Left lung (tissue), 10 donors: ENCODE measurements around the gene B3GAT2. TPM values are rescaled to one million over a fixed set of nuclear protein-coding genes. Genes with fewer than 3 reads are reported as not detected.

Experiments used
- ATAC-seq: fragments of 200-7000 bp; cut with Tn5 transposase; one replicate; pipeline ENCODE4 v1.9.1; 2020; ENCODE audit warnings: moderate library complexity
- DNase-seq, 4 donors: peaks; one replicate each; pipeline ENCODE4 v3.0.0-alpha.2; 2013 to 2020
- H3K27ac ChIP-seq, 2 donors: fragments of 200-600 bp; sonication (generic) in 1 of 2; one replicate each; pipeline versions ENCODE4 v1.5.0 to v1.8.0; 2020 to 2021
- H3K27me3 ChIP-seq, 2 donors: fragments of 200-600 bp; sonication (generic) in 1 of 2; one replicate each; pipeline versions ENCODE4 v1.5.0 to v1.8.0; 2020 to 2021
- H3K36me3 ChIP-seq, 2 donors: fragments of 200-600 bp; sonication (generic) in 1 of 2; one replicate each; pipeline versions ENCODE4 v1.5.0 to v1.8.0; 2020 to 2021
- H3K4me1 ChIP-seq, 2 donors: fragments of 200-600 bp; one replicate each; pipeline ENCODE4 v1.8.0; 2021
- H3K4me3 ChIP-seq, 2 donors: fragments of 200-600 bp; sonication (generic) in 1 of 2; one replicate each; pipeline versions ENCODE4 v1.5.0 to v1.8.0; 2020 to 2021; ENCODE audit warnings: mild to moderate bottlenecking in 1 of 2
- H3K9me3 ChIP-seq, 2 donors: fragments of 200-600 bp; sonication (generic) in 1 of 2; one replicate each; pipeline versions ENCODE4 v1.5.0 to v1.8.0; 2020 to 2021
- intact Hi-C, 2 donors: fragments of 100-400 bp; cut with DNase I; formaldehyde crosslinking; loops; one replicate each; pipeline versions ENCODE4 v1.11.2 to v1.14.2; 2022
- polyA plus RNA-seq, 6 donors: library from polyadenylated mRNA; unstranded; fragments of 120-200 nt; gene quantifications; one replicate each; pipeline ENCODE4 v1.2.1, GENCODE V29; 2013; ENCODE audit not compliant: insufficient read length in 6 of 6
- total RNA-seq, 2 donors: library from RNA; stranded (reverse); fragmentation: NEBNext Ultra II Directional; extraction: Animal tissue kit (Norgen Biotek cat#: 25700); gene quantifications; one replicate each; pipeline ENCODE4 v1.2.1, GENCODE V29; 2021
- TF ChIP-seq, protein P1 (sequence below), 2 donors: fragments of 200-600 bp; sonication (generic) in 1 of 2; IDR thresholded peaks; one replicate each; pipeline versions ENCODE4 v1.5.0 to v1.8.0; 2021; ENCODE audit warnings: antibody characterized with exemption in 2 of 2
- donor health status: DM: no; HTN: yes; CAD: no.
- donor health status: DM: no; HTN: no; CAD: no.

B3GAT2 gene
- total and polyA plus RNA-seq, 8 donors: 0.03 to 2.9 (median 2.0) TPM; not detected in 1

DNA sequence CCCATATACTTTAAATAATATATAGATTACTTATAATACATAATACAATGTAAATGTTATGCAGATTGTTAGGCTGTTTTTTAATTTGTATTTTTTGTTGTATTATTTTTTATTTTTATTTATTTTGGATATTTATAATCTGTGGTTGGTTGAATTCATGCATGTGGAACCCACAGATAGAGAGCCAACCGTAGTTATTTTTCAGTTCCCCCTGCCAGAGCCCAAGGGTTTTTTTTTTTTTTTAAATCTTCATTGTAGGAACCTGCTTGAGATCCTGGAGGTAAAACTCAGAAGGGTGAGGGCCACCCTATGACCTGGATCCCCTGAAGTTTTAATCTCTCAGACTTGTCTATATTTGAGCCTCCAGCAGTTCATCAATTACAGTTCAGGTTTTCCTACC is 133.2 kb downstream of the B3GAT2 start:
- DNase-seq (no peak), ATAC-seq (no peak)
- intact Hi-C loops: no loop called here
- Histone ChIP-seq H3K4me3 (no peak overlapping the region), H3K4me1 (no peaks in the 10 kb centered on the region), H3K36me3 (no peaks in the 10 kb centered on the region), H3K9me3 (peaks cover 0 to 13% of the 10 kb centered on the region in 2 donors), H3K27me3 (no peaks in the 10 kb centered on the region), H3K27ac (no peak overlapping the region)
- TF ChIP-seq, protein P1, sequence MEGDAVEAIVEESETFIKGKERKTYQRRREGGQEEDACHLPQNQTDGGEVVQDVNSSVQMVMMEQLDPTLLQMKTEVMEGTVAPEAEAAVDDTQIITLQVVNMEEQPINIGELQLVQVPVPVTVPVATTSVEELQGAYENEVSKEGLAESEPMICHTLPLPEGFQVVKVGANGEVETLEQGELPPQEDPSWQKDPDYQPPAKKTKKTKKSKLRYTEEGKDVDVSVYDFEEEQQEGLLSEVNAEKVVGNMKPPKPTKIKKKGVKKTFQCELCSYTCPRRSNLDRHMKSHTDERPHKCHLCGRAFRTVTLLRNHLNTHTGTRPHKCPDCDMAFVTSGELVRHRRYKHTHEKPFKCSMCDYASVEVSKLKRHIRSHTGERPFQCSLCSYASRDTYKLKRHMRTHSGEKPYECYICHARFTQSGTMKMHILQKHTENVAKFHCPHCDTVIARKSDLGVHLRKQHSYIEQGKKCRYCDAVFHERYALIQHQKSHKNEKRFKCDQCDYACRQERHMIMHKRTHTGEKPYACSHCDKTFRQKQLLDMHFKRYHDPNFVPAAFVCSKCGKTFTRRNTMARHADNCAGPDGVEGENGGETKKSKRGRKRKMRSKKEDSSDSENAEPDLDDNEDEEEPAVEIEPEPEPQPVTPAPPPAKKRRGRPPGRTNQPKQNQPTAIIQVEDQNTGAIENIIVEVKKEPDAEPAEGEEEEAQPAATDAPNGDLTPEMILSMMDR (IDR thresholded peaks at IDR 0.05): no peak

DNA sequence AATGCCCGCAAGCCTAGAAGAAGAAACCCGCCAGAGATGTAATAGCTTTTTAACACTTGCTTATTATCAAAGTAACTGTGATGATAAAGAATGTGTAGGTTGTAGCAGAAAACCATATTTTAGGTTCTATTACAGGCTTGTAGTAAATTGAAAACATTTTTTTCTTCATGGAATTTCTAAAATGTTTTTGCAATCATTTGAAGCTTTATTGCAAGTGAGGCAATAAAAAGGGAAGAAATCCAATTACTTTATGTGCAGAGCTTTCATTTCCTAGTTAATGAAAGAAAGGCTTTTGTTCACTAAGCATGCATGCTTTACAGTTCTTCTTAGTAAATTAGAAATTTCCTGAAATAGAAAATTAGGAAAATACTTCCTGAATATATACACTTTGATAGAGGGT is 135.1 kb downstream of the B3GAT2 start:
- peaks cover 0 to 13% of the 10 kb centered on the region in 2 donors for H3K9me3 ChIP-seq

DNA sequence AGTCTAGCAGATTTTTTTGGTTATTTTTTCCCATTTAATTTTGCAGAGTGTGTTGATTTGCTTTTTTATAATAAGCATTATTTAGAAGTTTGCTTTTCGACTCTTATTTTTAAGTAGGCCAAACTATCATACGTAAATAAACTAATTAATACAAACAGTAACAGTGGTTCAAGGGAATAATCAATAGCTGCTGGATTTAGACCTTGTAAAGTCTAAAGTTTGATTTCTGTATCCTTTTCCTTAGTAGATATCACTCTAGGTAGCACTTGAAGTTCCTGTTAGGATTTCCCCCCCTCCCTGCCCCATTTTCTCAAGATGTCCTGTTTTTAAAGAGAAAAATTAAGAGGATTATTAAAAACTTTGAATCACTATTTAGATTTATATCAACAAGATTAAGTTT is 136.1 kb downstream of the B3GAT2 start:
- no peak for ATAC-seq
- H3K9me3 ChIP-seq: peaks cover 0 to 13% of the 10 kb centered on the region in 2 donors

More for the DNA sequence above, 135.1 kb downstream of the B3GAT2 start:
- Histone ChIP-seq H3K36me3 (no peaks in the 10 kb centered on the region), H3K27ac (no peak overlapping the region), H3K4me1 (no peaks in the 10 kb centered on the region), H3K27me3 (no peaks in the 10 kb centered on the region), H3K4me3 (no peak overlapping the region)
- TF ChIP-seq, protein P1 (IDR thresholded peaks at IDR 0.05): no peak
- no peak for DNase-seq
- intact Hi-C loops: no loop called here
- ATAC-seq: no peak

DNA sequence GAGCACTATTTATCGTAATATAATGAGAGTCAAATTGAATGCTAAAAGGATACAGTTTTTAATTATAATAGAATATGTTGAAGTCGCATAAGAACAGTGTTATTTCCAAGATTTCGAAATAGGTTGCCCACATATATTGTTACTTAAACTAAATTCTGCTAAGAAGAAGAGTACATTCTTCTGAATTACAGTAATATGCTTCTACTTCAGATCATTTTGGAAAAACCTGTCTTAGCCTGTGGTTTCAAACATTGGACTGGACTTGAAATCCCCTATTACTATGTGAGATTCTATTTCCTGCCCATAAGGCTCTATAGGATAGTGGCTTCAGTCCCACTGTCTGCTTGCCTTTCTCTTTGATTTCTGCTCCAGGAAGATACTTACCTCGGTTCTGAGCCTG is 137.2 kb downstream of the B3GAT2 start:
- no peaks in the 10 kb centered on the region for H3K27me3 ChIP-seq
- intact Hi-C loops: no loop called here
- no peak overlapping the region for H3K27ac ChIP-seq
- H3K36me3 ChIP-seq: no peaks in the 10 kb centered on the region
- TF ChIP-seq, protein P1 (IDR thresholded peaks at IDR 0.05): no peak
- peaks cover 0 to 13% of the 10 kb centered on the region in 2 donors for H3K9me3 ChIP-seq
- no peak overlapping the region for H3K4me3 ChIP-seq
- ATAC-seq: no peak
- no peaks in the 10 kb centered on the region for H3K4me1 ChIP-seq
- DNase-seq: no peak

More for the DNA sequence above, 136.1 kb downstream of the B3GAT2 start:
- Histone ChIP-seq H3K4me1 (no peaks in the 10 kb centered on the region), H3K27me3 (no peaks in the 10 kb centered on the region), H3K27ac (no peak overlapping the region), H3K4me3 (no peak overlapping the region), H3K36me3 (no peaks in the 10 kb centered on the region)
- intact Hi-C loops: no loop called here
- DNase-seq: no peak
- TF ChIP-seq, protein P1 (IDR thresholded peaks at IDR 0.05): no peak

DNA sequence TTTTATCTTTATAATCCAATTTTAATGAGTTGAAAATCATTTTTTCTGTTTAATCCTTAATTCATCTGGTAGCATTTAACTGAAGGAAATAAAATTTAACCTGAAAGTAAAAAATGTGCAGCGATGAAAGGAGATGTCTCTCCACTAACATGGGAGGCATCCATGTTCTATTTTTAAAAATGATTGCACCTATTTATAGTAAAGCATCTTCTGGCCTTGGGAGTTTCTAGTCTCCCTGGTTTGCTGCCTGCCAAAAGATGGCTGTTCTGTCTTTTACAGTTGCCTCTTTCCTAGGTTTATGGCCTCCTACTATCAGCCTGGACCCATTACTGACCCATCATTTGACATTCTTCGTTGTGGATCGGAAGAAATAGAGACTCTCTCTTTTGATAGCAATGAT is 143.0 kb downstream of the B3GAT2 start:
- H3K36me3 ChIP-seq: no peaks in the 10 kb centered on the region
- TF ChIP-seq, protein P1 (IDR thresholded peaks at IDR 0.05): no peak
- H3K27ac ChIP-seq: no peak overlapping the region
- intact Hi-C loops: no loop called here
- H3K4me3 ChIP-seq: no peak overlapping the region
- H3K4me1 ChIP-seq: no peaks in the 10 kb centered on the region
- ATAC-seq (no peak), DNase-seq (no peak)
- no peaks in the 10 kb centered on the region for H3K9me3 ChIP-seq
- no peaks in the 10 kb centered on the region for H3K27me3 ChIP-seq
